HG02763 (cell line): ENCODE results near the gene REG1B.

ENCODE experiments used
- ATAC-seq: cut with Tn5 transposase; IDR thresholded peaks from one replicate; pipeline ENCODE4 v1.9.1; 2021; ENCODE audit warnings: mild to moderate bottlenecking, moderate library complexity; ENCODE audit not compliant: unreplicated experiment

The REG1B gene, protein sequence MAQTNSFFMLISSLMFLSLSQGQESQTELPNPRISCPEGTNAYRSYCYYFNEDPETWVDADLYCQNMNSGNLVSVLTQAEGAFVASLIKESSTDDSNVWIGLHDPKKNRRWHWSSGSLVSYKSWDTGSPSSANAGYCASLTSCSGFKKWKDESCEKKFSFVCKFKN

GRCh38 chr2:79087785-79088364, at the start of gene REG1B:
REG1B (minus strand) TSS chr2:79087993; CDS start chr2:79087612, 381 bp downstream.
- no peak for ATAC-seq

DNA sequence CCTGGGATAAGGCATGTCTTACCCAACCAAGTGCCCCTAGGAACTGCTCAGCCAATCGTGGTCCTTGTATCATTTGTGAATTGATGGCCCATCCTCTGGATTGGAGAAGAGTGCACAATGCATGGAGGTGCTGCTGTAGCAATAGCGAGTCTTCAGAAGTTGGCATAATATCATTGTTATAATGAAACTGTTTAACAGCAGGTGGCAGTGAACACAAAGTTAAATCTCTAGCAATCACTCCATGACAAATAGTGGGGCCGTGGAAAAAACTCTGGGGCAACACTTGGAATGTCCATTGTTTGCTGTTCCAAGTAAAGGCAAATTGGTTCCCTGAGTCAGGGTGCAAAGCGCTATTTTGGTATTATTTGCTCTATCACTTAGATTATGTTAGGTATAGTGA, 43.9 kb upstream of the REG1B start:
- ATAC-seq = no peak

DNA sequence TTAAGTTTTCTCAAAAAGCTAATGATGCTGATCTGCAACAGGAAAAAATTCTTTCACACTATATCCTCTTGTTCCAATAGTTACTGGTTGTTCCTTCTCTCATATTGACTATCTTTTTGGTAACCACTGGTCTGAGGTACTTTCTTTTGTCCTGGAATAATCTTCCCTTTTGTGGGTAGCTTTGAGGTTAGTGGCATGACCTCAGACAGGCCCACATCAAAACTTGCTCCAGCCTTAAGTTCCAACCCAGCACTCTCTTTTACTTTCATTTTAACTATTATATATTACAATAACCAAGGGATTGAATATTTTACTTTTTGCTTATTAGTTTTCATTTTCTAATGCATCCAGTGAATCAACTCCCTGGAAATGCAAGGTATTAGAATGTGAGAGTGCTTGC, 42.0 kb upstream of the REG1B start:
- no peak for ATAC-seq

GRCh38 chr2:79129260-79129659, 41.5 kb upstream of the REG1B start:
- ATAC-seq = no peak

GRCh38 chr2:79128406-79128805, 40.6 kb upstream of the REG1B start:
- ATAC-seq = no peak

DNA sequence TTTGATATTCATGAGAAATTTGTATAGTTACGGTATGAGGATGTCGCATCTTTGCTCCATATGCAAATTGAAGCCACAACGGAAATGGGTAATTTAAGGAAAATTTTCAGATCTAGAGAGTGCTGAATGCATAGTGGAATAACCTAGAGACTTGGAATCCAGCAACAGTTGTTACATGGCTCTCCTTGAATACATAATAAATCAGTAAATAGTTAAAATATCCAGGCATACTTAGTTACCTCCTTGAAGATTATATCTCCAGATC, 37.9 kb upstream of the REG1B start:
- ATAC-seq = no peak

- ATAC-seq = no peak
Observed at GRCh38 chr2:79124907-79125720, 37.3 kb upstream of the REG1B start.

DNA sequence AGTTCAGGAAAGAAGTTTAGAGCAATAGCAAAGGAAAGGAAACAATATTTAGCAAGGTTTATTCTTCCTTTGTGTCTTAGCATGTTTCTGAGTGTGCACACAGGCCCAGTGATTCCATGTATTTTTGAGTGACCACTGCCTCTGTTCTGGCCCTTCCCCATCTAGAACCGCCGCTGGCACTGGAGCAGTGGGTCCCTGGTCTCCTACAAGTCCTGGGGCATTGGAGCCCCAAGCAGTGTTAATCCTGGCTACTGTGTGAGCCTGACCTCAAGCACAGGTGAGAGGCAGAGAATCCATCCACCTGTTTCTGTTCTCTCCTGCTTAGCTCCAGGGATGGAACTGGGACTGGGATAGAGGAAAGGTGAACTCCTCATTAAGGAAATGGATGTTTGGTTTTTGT, 34.9 kb upstream of the REG1B start:
- no peak for ATAC-seq

- no peak for ATAC-seq
Observed at GRCh38 chr2:79120194-79120713, 32.5 kb upstream of the REG1B start, which contains the start of gene REG1A. REG1A (plus strand) TSS chr2:79120488; CDS start chr2:79120862, 374 bp downstream.

DNA sequence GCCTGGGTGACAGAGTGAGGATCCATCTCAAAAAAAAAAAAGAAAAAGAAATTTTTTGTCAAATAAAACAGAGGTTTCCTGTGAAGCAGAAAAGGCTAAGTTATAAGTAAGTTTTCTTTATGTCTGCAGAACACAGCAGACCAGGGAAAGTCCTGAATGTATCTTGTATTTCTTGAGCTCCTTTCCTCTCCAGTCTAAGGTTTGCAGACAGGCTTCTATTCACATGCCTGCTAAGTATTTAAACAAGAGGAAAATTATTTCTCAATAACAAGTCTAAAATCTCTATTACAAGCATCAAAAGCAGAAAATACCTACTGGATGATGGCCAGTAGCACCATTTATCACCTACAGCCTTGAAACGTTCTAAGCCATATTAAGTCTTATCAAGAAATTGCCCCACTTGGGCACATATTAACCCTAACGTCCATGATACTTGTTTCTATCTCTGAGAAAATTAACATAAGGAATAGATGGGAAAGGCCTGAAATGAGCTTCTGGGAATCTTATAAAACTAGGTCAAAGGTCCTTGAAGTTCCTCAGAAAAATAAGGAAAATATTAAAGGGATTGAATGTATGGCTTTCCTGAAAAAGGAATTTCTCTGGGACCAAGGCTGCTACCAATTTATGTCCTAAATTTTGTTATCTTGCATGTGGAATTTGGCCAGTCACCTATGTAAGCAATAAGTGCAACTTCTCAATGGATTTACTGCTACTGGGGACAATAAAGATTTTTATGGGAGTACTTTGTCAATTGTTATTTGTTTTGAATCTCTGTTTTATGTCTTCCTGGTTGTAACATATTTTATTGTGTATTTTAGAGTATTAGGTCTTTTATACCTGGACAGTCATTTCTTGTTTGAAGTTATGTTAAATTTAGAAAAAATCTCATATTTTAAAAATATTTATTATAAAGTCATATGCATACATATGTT, 29.5 kb upstream of the REG1B start:
- ATAC-seq = no peak

GRCh38 chr2:79114797-79115494, 27.2 kb upstream of the REG1B start:
- ATAC-seq = no peak

DNA sequence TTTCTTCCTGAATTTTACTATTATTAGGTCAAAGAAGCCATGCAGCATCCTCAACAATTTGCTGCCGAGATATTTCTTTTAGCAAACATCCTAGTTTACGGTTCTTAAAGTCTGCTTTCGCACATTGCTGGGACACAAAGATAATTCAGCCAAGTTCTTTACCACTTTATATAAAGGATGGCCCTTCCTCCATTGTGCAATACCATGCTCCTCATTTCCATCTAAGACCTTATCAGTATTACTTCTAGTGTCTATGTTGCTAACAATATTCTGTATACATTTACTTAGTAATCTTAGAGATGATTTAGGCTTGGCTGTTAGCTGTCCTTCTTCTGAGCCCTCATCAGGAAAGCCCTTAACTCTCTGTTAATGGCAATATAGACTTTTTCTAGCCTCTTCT, 24.5 kb upstream of the REG1B start:
- ATAC-seq = no peak

- no peak for ATAC-seq
Observed at GRCh38 chr2:79105259-79105658, 17.5 kb upstream of the REG1B start.

DNA sequence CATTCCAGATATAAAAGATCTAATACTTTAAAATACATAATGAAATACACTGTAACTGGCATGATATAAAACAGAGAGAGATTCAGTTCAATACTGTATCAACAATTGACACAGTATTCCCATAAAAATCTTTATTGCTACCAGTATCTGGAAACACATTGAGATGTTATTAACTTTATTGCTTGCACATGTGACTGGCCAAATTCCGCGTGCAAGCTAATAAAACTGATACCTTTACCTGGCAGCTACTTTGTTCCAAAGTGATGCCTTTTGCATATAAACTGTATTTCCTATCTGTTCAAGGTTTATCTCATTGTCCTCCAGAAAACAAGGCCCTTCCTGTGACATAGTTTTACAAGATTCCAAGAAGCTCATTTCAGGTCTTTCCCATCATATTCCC, 15.4 kb upstream of the REG1B start:
- ATAC-seq = no peak

- ATAC-seq = no peak
Observed at GRCh38 chr2:79101024-79101423, 13.2 kb upstream of the REG1B start.

DNA sequence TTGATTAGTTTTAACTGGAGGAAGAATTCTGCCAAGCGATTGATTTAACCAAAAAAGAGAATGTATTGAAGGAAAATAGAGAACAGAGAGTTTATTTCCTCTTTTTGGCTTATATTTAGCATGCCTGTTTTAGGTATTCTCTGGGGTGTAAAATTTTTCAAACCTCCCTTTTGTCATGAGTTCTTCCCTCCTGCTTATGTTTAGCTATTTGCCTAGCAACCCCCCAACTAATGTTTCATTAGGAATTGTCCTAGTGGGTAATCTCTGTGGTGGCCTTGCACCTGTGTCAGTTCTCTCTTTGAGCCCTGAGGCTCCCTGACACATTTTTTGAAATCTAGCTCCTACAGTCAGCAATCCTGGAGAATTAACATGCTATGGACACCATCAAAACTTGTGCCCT, 12.5 kb upstream of the REG1B start:
- ATAC-seq = no peak

DNA sequence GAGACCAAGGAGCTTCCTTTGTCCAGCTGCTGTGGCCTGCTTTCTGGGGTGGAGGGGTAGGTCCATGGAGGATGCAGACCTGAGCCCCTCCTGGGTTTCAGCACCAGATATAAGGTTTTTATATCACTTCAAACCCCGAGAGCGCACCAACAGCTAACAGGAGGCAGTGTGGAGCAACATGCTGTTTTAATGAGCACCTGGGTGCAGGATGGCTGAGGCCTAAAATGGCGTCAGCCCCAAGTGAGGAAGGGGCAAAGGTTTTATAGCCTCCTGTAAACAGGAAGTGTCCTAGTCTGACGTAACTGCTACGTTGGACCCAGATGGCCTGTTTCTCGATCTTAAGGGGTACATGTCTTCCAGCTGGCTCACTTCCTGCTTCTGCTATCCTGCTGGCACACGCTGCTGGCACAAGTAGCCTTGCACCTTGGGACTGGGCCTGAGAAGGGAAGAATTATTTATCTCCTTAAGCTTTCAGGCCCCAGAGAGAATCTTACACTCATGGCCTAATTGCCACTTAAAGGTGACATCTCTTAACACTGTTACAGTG, 11.4 kb upstream of the REG1B start:
- no peak for ATAC-seq

- no peak for ATAC-seq
Observed at GRCh38 chr2:79097843-79098242, 10.1 kb upstream of the REG1B start.

DNA sequence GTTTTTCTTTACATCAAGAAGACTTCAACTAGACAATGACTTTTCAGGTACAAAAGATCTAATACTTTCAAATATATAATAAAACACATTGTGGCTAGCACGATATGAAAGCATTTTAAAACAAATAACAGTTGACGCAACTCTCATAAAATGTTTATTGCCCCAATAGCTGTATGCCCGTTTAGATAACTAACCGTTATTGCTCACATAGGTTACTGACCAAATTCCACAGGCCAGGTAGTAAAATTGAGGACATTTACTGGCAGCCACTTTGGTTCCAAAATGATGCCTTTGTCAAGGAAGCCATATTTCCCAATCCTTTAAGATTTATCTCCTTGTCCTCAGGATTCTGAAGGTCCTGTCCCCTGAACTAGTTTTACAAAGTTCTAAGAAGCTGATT, 2.9 kb upstream of the REG1B start:
- no peak for ATAC-seq

DNA sequence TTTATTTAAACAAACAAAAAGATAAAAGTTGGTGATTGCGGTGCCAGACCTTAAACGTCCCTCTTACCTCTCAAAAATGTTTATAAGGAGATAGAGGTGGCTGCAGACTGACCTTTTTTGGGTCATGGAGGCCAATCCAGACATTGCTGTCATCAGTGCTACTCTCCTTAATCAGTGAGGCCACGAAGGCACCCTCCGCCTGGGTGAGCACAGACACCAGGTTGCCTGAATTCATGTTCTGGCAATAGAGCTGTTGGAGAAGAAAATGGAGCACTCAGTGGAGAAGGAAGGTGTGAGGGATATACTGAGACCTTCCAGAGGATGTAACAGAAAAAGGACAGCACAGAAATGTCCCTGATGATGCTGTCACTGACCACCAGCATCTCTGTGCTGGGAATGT, 1.5 kb downstream of the REG1B start:
- ATAC-seq = no peak
